Measurements from ENCODE around the gene WNT6.

DNA sequence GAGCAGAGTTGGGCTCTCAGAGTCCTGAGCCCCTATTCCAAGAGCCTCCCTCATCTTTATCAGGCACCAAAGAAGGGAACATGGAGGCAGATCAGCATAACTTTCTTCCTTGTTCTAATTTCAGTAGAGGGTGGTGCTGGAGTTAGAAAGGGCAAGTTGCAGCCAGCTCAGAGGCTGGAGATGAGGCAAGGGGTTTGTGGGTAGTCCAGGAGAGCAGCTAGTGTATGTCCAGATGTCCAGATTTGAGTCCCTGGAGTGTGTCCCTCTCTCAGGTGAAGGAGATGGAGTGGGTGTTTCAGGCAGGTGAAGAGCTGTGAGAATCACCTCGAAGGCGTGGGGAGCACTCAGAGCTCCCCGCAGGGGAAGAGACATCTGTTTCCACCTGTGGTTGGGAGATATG, 27.5 kb upstream of the WNT6 start:
- TF ChIP-seq, protein P1, sequence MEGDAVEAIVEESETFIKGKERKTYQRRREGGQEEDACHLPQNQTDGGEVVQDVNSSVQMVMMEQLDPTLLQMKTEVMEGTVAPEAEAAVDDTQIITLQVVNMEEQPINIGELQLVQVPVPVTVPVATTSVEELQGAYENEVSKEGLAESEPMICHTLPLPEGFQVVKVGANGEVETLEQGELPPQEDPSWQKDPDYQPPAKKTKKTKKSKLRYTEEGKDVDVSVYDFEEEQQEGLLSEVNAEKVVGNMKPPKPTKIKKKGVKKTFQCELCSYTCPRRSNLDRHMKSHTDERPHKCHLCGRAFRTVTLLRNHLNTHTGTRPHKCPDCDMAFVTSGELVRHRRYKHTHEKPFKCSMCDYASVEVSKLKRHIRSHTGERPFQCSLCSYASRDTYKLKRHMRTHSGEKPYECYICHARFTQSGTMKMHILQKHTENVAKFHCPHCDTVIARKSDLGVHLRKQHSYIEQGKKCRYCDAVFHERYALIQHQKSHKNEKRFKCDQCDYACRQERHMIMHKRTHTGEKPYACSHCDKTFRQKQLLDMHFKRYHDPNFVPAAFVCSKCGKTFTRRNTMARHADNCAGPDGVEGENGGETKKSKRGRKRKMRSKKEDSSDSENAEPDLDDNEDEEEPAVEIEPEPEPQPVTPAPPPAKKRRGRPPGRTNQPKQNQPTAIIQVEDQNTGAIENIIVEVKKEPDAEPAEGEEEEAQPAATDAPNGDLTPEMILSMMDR (IDR thresholded peaks at IDR 0.05; ENCODE audit: insufficient read depth, low read depth, low read length) = no peak
- no peak for TF ChIP-seq EZH2 (IDR thresholded peaks at IDR 0.05; ENCODE audit: insufficient read depth, low read length)
